IPS DF 4.7 (cell line): ENCODE measurements around the gene HSPD1.
"Not testable (repeated sequence)": the region's sequence is repeated elsewhere in the genome, so short reads cannot be mapped to it uniquely, and the experiment has no call there.

Experiments
- DNase-seq: peaks from one replicate; pipeline ENCODE4 v3.0.0-alpha.2; 2013; ENCODE audit warnings: low spot score; ENCODE audit errors: extremely low read depth

Gene HSPD1

DNA sequence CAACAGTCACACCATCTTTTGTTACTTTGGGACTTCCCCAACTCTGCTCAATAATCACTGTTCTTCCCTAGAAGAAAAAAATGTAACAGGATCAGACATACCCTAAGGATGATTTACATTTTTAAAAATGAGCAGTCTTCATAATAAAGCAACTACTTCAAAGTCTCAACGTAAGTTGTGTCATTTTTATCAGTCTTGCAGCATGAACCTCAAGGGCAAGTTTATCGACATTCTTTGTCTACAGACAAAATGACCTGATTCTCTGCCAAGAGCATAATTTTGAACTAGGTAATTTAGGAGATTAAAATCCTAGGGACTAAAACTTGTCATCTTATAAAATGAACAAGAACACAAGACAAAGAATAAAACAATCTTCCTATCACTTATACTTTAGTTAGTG lies 2.3 kb downstream of the HSPD1 start:
- no peak for DNase-seq

- no peak for DNase-seq
These were observed 2.9 kb downstream of the HSPD1 start for GRCh38 chr2:197496695-197497094.

- DNase-seq = no peak
These were observed 4.1 kb downstream of the HSPD1 start for GRCh38 chr2:197495433-197496134.

GRCh38 chr2:197487385-197487784 lies 12.3 kb downstream of the HSPD1 start:
- DNase-seq = no peak

- DNase-seq = no peak
These were observed 13.5 kb downstream of the HSPD1 start for GRCh38 chr2:197486175-197486574.

- DNase-seq = not testable (repeated sequence)
These were observed 15.4 kb downstream of the HSPD1 start for GRCh38 chr2:197484248-197484647.

DNA sequence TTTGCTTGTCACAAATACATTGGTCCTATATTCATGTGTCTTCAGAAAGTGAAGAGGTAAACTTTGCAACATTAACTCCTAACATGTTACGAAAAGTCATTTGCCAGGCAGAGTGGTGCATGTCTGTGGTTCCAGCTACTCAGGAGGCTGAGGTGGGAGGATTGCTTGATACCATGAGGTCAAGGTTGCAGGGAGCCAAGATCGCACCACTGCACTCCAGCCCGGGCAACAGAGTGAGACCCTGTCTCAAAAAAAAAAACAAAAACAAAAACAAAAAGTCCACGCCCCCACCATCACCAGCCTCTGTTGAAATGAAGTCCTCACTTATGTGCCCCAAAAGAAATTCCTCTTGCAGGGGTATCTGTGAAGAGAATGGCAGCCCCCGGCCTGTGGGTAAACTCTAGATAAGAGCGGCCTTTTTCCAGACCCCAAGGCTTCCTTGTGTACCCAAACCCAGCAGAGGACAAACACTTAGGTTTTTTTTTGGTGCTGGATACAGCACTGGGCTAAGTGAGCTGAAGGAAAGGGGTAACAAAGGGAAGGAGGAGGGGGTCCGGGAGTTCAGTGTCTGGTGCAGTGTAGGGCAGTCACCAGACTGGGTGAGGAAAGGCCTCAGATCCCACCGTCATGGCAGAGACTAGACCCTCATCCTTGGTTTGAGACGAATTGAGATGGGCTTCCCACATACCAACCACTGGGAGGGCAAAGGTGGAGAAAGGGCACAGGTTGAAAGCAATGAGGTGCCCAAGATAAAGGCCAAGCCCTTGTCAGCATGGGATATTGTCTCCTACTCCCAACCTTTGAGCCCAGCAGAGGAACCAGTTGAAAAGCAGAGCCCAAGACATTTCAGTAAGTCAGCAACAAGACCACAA lies 19.2 kb downstream of the HSPD1 start:
- no peak for DNase-seq

GRCh38 chr2:197477797-197478196 lies 21.8 kb downstream of the HSPD1 start:
- no peak for DNase-seq

GRCh38 chr2:197472166-197472565 lies 27.5 kb downstream of the HSPD1 start:
- DNase-seq = no peak

GRCh38 chr2:197464175-197464574 lies 35.5 kb downstream of the HSPD1 start:
- no peak for DNase-seq

DNA sequence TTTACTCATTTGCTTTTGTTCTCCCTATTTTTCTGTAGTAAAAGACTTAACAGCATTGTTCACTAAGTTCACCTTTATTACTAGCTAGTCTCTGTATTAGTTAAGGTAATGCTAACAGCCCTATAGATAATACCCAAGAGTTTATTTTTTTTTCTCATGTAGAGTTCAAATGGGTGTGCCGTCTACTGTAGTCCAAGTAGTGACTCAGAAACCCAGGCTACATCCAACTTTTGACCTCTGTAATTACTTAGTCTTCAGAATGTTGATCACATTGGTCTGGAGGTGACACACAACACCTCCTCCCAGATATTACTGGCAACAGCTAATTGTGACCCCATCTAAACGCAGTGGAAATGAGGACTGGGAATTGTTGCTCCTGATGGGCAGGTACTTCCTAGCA lies 38.6 kb downstream of the HSPD1 start:
- no peak for DNase-seq

DNA sequence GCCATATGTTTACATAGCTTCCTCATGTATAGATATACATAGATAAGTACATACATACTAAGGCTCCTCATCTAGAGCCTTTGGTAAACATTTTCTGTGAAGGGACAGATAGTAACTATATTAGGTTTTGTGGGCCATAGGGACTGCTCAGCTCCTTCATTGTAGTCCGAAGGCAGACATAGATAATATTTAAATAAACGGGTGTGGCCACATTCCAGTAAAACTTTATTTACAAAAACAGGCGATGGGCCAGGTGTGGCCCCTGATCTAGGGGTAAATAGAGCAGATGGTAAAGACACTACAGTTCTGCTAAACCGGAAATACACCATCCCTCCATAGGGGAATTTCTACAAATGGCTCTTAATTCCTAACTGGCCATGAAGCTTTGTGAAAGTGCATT lies 39.0 kb downstream of the HSPD1 start:
- DNase-seq = no peak

GRCh38 chr2:197455428-197455827 lies 44.2 kb downstream of the HSPD1 start:
- DNase-seq = no peak

DNA sequence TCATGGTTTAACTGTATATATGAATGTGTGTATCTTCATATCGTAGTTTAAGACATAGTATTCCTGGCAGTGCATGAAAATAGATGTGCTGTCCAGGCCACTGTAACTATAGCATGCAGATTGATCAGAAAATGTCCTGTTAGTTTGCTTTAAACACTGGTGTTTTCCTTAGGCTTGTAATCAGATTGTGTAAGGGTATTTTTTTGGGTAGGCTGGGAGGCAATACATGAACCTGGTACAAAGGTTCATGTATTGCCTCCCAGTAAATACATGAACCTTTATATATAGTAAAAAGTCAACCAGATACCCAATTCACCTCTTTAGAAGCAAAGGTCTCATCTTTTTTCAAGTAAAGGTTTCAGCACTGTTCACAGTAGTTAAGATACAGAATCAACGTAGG lies 44.7 kb downstream of the HSPD1 start:
- no peak for DNase-seq

DNA sequence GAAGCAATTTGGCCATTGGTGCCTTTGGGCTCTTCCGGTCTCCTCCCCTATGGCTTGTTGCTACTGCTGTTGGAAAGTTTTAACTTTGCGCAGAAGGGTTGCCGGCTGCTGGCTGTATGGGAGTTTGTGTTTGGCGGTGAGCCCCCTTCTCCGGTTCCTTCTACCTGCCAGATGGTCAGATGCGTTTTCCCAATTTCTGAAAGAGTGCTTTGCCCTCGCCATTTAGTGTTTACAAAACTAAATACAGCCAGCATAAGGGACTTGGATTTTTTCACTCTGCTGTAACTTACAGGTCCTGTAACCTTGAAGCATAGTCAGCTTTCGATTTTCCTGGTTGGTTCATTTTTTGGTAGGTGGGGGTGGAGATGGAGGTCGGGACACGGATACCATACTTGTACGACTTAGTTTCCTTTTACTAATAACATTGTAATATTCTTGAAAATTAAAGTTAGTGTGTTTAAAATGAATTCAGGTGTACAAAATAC lies 45.7 kb downstream of the HSPD1 start:
- no peak for DNase-seq

DNA sequence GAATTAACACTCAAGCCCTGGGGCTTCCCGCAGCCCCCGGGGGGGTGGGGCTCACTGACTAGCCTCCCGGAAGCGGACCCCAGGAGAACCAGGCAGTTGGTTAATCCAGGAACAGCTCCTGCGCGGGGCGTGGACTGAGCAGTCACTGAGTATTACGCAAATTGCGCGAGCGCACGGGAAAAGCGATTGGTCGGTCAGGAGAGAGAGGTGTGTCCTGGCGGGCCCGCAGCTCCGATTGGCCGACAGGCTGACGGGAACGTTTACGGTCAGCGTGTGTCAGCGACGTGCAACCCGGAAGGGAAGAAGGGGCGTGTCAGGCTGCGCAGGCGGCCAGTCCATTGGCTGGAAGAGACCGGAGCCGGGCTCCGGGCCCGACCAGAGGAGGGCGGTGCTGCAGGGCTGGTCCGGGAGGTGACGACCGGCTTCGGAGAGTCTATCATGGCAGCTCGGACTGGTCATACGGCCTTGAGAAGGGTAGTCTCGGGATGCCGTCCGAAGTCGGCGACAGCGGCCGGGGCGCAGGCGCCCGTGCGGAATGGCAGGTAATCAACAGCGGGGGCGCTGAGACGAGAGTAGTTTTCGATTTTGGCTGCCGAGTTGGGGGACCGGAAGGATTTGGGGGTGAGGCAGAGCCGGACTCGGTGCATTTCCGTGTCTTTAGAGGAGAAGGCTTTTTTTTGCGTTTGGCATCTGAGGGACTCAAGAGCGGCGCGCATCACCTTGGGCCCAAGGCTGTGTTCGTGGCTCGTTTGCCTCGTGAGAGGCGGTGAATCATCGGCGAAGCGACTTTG lies 46.3 kb downstream of the HSPD1 start, which contains the start of gene COQ10B:
COQ10B (plus strand) TSS at position 430 of the 791 bp plus-strand sequence; CDS start at position 439, 9 bp downstream.
- peak; percentile 98 for DNase-seq

DNA sequence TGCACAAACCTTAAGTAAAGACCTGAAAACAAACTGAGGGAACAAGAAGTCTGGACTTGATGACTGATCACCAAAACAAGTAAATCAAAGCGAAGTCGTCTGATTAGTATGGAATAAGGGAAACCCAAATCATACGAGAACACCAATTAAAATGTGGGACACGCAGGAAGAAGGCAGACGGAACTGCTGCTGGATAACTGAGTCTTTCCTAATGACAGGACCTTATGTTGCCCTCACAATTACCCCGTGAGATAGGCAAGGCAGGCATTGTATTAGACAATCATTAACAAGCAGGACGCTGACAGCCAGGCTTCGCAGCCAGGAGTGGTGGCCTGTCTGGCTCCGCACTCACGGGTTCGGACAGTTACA lies 46.9 kb downstream of the HSPD1 start:
- no peak for DNase-seq

DNA sequence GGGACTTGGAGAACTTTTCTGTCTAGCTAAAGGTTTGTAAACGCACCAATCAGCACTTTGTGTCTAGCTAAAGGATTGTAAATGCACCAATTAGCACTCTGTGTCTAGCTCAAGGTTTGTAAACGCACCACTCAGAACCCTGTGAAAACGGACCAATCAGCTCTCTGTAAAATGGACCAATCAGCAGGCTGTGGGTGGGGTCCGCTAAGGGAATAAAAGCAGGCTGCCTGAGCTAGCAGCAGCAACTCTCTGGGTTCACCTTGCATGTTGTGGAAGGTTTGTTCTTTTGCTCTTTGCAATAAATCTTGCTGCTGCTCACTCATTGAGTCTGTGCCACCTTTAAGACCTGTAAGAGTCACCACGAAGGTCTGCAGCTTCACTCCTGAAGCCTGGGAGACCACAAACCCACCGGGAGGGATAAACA lies 48.7 kb downstream of the HSPD1 start:
- not testable (repeated sequence) for DNase-seq

DNA sequence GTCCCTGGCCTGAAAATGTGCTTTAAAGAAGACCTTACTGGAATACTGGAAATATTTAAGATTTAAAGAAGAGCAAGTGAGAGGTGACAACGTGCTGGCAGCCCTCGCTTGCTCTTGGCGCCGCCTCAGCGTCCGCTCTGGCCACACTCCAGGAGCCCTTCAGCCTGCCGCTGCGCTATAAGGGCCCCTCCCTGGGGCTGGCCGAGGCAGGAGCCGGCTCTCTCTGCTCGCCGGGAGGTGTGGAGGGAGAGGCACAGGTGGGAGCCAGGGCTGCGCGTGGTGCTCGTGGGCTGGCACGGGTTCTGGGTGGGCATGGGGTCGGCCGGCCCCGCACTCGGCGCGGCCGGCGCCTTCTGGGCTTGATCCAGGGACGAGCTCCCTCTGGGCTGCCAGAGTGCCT lies 49.2 kb downstream of the HSPD1 start:
- no peak for DNase-seq

- no peak for DNase-seq
These were observed 52.8 kb downstream of the HSPD1 start for GRCh38 chr2:197446844-197447243.

- no peak for DNase-seq
These were observed 53.9 kb downstream of the HSPD1 start for GRCh38 chr2:197445746-197446145.

- no peak for DNase-seq
These were observed 56.8 kb downstream of the HSPD1 start for GRCh38 chr2:197442857-197443256.
